ENCODE measurements around the gene BATF3.
A peak's percentile ranks its signal among the peaks of the same experiment; 100 is the strongest.

Gene BATF3

GRCh38 chr1:212700892-212701819 is 1.5 kb upstream of the BATF3 start:
- peaks cover 6% of the 10 kb centered on the region for H3K4me1 ChIP-seq (ENCODE audit: control insufficient read depth, insufficient read depth, low read length)
- H3K27ac ChIP-seq (ENCODE audit: low read depth, low read length), result no peak overlapping the region
- no peaks in the 10 kb centered on the region for H3K36me3 ChIP-seq (ENCODE audit: control insufficient read depth, insufficient read depth, low read length)
- peak overlapping the region; percentile 67 for H3K4me3 ChIP-seq (ENCODE audit: low read length)
- no peaks in the 10 kb centered on the region for H3K27me3 ChIP-seq (ENCODE audit: control insufficient read depth, insufficient read depth, low read length)
- H3K9ac ChIP-seq (ENCODE audit: low read length), result no peak overlapping the region

GRCh38 chr1:212700223-212700891 is 717 bp upstream of the BATF3 start:
- Histone ChIP-seq H3K4me1 (ENCODE audit: control insufficient read depth, insufficient read depth, low read length) (peaks cover 6% of the 10 kb centered on the region), H3K36me3 (ENCODE audit: control insufficient read depth, insufficient read depth, low read length) (no peaks in the 10 kb centered on the region), H3K4me3 (ENCODE audit: low read length) (peak overlapping the region; percentile 67), H3K9ac (ENCODE audit: low read length) (no peak overlapping the region), H3K27me3 (ENCODE audit: control insufficient read depth, insufficient read depth, low read length) (no peaks in the 10 kb centered on the region), H3K27ac (ENCODE audit: low read depth, low read length) (peak overlapping the region; percentile 23)

- Histone ChIP-seq H3K27ac (ENCODE audit: low read depth, low read length) (no peak overlapping the region), H3K9ac (ENCODE audit: low read length) (no peak overlapping the region), H3K27me3 (ENCODE audit: control insufficient read depth, insufficient read depth, low read length) (peaks cover 2% of the 10 kb centered on the region), H3K4me3 (ENCODE audit: low read length) (peak overlapping the region; percentile 61), H3K4me1 (ENCODE audit: control insufficient read depth, insufficient read depth, low read length) (peaks cover 6% of the 10 kb centered on the region), H3K36me3 (ENCODE audit: control insufficient read depth, insufficient read depth, low read length) (no peaks in the 10 kb centered on the region)
Measured at GRCh38 chr1:212699104-212699624, 476 bp downstream of the BATF3 start.

- no peaks in the 10 kb centered on the region for H3K36me3 ChIP-seq (ENCODE audit: control insufficient read depth, insufficient read depth, low read length)
- H3K9ac ChIP-seq (ENCODE audit: low read length), result no peak overlapping the region
- H3K4me3 ChIP-seq (ENCODE audit: low read length), result peak overlapping the region; percentile 61
- no peak overlapping the region for H3K27ac ChIP-seq (ENCODE audit: low read depth, low read length)
- peaks cover 2% of the 10 kb centered on the region for H3K27me3 ChIP-seq (ENCODE audit: control insufficient read depth, insufficient read depth, low read length)
- peaks cover 6% of the 10 kb centered on the region for H3K4me1 ChIP-seq (ENCODE audit: control insufficient read depth, insufficient read depth, low read length)
Measured at GRCh38 chr1:212698467-212699103, 1.1 kb downstream of the BATF3 start.

GRCh38 chr1:212696721-212697331 is 2.8 kb downstream of the BATF3 start:
- H3K27ac ChIP-seq (ENCODE audit: low read depth, low read length), result no peak overlapping the region
- H3K4me1 ChIP-seq (ENCODE audit: control insufficient read depth, insufficient read depth, low read length), result peaks cover 6% of the 10 kb centered on the region
- H3K9ac ChIP-seq (ENCODE audit: low read length), result no peak overlapping the region
- no peak overlapping the region for H3K4me3 ChIP-seq (ENCODE audit: low read length)
- H3K36me3 ChIP-seq (ENCODE audit: control insufficient read depth, insufficient read depth, low read length), result no peaks in the 10 kb centered on the region
- peaks cover 2% of the 10 kb centered on the region for H3K27me3 ChIP-seq (ENCODE audit: control insufficient read depth, insufficient read depth, low read length)

- H3K9ac ChIP-seq (ENCODE audit: low read length), result no peak overlapping the region
- no peak overlapping the region for H3K4me3 ChIP-seq (ENCODE audit: low read length)
- H3K27ac ChIP-seq (ENCODE audit: low read depth, low read length), result no peak overlapping the region
- H3K4me1 ChIP-seq (ENCODE audit: control insufficient read depth, insufficient read depth, low read length), result no peaks in the 10 kb centered on the region
- no peaks in the 10 kb centered on the region for H3K36me3 ChIP-seq (ENCODE audit: control insufficient read depth, insufficient read depth, low read length)
- H3K27me3 ChIP-seq (ENCODE audit: control insufficient read depth, insufficient read depth, low read length), result peaks cover 2% of the 10 kb centered on the region
Measured at GRCh38 chr1:212692774-212693644, 6.6 kb downstream of the BATF3 start.

GRCh38 chr1:212691561-212692071 is 8.0 kb downstream of the BATF3 start:
- H3K9ac ChIP-seq (ENCODE audit: low read length), result no peak overlapping the region
- no peaks in the 10 kb centered on the region for H3K4me1 ChIP-seq (ENCODE audit: control insufficient read depth, insufficient read depth, low read length)
- H3K27ac ChIP-seq (ENCODE audit: low read depth, low read length), result no peak overlapping the region
- no peaks in the 10 kb centered on the region for H3K36me3 ChIP-seq (ENCODE audit: control insufficient read depth, insufficient read depth, low read length)
- H3K27me3 ChIP-seq (ENCODE audit: control insufficient read depth, insufficient read depth, low read length), result peaks cover 2% of the 10 kb centered on the region
- no peak overlapping the region for H3K4me3 ChIP-seq (ENCODE audit: low read length)

- Histone ChIP-seq H3K4me3 (ENCODE audit: low read length) (no peak overlapping the region), H3K27me3 (ENCODE audit: control insufficient read depth, insufficient read depth, low read length) (peaks cover 2% of the 10 kb centered on the region), H3K27ac (ENCODE audit: low read depth, low read length) (no peak overlapping the region), H3K36me3 (ENCODE audit: control insufficient read depth, insufficient read depth, low read length) (no peaks in the 10 kb centered on the region), H3K9ac (ENCODE audit: low read length) (no peak overlapping the region), H3K4me1 (ENCODE audit: control insufficient read depth, insufficient read depth, low read length) (no peaks in the 10 kb centered on the region)
Measured at GRCh38 chr1:212690816-212691403, 8.7 kb downstream of the BATF3 start.

- H3K4me3 ChIP-seq (ENCODE audit: low read length), result no peak overlapping the region
- H3K27ac ChIP-seq (ENCODE audit: low read depth, low read length), result no peak overlapping the region
- H3K4me1 ChIP-seq (ENCODE audit: control insufficient read depth, insufficient read depth, low read length), result no peaks in the 10 kb centered on the region
- H3K36me3 ChIP-seq (ENCODE audit: control insufficient read depth, insufficient read depth, low read length), result no peaks in the 10 kb centered on the region
- H3K27me3 ChIP-seq (ENCODE audit: control insufficient read depth, insufficient read depth, low read length), result peaks cover 2% of the 10 kb centered on the region
- no peak overlapping the region for H3K9ac ChIP-seq (ENCODE audit: low read length)
Measured at GRCh38 chr1:212689758-212690529, 9.7 kb downstream of the BATF3 start.

GRCh38 chr1:212689196-212689725 is 10.4 kb downstream of the BATF3 start:
- Histone ChIP-seq H3K27ac (ENCODE audit: low read depth, low read length) (no peak overlapping the region), H3K9ac (ENCODE audit: low read length) (no peak overlapping the region), H3K4me1 (ENCODE audit: control insufficient read depth, insufficient read depth, low read length) (no peaks in the 10 kb centered on the region), H3K36me3 (ENCODE audit: control insufficient read depth, insufficient read depth, low read length) (no peaks in the 10 kb centered on the region), H3K4me3 (ENCODE audit: low read length) (no peak overlapping the region), H3K27me3 (ENCODE audit: control insufficient read depth, insufficient read depth, low read length) (no peaks in the 10 kb centered on the region)
